Choroid plexus epithelial cell (primary cell): ENCODE results near the gene OSMR.

ENCODE experiments used
- DNase-seq: peaks from one replicate; pipeline ENCODE4 v3.0.0-alpha.2; 2010; ENCODE audit warnings: low read depth
- H3K4me3 ChIP-seq: 2 replicates; pipeline ENCODE4 v1.5.1; 2011; ENCODE audit warnings: low read depth, mild to moderate bottlenecking, control low read depth, low read length, moderate library complexity
- TF ChIP-seq, protein P1 (sequence below): conservative IDR thresholded peaks from 2 replicates; pipeline ENCODE4 v1.5.1; 2011; ENCODE audit warnings: low read depth, mild to moderate bottlenecking, control low read depth, inconsistent platforms, low read length, moderate library complexity

Gene OSMR

DNA sequence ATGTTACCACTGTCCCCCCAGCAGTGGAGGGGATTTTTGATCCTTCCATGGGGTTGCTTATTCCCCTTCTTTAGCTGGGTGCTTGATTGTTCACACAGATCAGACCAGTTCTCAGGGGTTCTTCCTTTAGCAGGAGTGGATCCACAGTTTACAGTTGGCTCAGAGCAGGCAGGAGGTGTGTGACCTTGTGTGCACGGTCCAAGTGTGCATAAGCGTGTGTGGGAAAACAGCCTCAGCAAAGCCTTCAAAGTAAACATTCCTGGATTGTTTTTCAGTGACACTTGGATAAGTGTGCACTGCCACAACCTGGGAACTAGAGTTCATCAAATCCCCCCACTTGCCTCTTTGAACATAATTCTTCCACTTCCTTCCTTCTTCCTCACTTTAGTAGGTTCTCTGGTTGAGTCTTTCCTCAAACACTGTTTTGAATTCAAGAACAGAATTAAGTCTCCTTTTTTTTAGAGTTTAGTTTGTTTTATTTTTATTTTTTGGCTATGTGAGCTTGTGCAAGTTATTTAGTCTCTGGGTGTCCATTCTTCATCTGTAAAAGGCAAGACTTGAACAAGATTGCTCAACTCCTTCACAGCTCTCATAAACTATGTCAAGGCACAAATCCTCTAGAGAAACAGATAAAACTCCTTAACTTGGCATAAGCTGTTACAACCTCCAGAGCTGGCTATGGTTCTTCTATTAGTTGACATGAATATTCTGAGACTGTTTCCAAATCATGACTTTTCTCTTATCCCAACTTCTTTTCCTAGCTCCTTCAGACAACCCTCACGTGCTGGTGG, 78.0 kb downstream of the OSMR start:
- H3K4me3 ChIP-seq = no peak overlapping the region
- TF ChIP-seq, protein P1, sequence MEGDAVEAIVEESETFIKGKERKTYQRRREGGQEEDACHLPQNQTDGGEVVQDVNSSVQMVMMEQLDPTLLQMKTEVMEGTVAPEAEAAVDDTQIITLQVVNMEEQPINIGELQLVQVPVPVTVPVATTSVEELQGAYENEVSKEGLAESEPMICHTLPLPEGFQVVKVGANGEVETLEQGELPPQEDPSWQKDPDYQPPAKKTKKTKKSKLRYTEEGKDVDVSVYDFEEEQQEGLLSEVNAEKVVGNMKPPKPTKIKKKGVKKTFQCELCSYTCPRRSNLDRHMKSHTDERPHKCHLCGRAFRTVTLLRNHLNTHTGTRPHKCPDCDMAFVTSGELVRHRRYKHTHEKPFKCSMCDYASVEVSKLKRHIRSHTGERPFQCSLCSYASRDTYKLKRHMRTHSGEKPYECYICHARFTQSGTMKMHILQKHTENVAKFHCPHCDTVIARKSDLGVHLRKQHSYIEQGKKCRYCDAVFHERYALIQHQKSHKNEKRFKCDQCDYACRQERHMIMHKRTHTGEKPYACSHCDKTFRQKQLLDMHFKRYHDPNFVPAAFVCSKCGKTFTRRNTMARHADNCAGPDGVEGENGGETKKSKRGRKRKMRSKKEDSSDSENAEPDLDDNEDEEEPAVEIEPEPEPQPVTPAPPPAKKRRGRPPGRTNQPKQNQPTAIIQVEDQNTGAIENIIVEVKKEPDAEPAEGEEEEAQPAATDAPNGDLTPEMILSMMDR = no peak
- peak; percentile 72 for DNase-seq

DNA sequence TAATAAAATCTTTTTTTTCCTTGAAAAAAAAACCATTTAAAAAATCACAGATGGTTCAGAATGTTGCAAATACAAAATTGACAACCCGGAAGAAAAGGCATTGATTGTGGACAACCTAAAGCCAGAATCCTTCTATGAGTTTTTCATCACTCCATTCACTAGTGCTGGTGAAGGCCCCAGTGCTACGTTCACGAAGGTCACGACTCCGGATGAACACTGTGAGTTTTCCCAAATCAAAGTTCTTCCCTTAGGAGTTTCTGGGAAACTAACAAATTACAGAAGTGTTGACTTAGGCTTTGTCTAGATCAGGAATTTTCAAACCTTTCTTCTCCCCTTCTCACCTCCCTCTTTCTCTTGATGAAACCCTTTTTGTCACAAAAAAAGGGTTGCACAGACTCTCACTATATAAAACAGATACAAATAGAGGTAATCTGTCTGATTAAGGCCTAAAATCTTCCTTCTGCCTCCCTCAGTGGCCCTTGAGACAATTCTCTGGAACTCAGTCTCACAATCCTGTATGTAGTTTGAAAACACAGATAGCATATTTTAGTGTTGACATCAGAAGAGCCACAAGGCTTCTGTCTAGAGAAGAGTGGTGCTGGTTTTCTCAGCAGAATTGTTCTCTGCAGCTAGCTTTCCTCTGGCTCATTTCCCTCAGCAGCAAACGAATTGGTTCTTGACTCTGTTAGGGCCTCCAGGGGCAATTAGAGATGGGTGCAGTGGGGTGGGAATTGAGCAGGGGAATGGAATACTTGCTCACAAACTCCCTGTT, 79.5 kb downstream of the OSMR start:
- peak; percentile 86 for DNase-seq
- H3K4me3 ChIP-seq = no peak overlapping the region
- TF ChIP-seq, protein P1 = no peak

DNA sequence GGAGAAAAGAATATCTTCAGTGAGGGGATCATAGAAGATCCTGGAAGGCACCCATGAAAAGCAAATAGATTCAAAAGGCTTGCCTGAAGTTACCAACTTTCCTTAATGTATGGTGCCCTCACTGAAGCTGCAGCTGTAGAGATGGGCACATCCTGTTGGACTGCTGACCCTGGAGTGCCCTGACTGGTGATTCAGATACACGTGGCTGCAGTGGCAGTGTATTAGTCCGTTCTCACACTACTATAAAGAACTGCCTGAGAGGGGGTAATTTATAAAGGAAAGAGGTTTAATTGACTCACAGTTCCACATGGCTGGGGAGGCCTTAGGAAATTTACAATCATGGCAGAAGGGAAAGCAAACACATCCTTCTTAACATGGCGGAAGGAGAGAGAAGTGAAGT, 80.3 kb downstream of the OSMR start:
- no peak overlapping the region for H3K4me3 ChIP-seq
- peak; percentile 53 for DNase-seq
- TF ChIP-seq, protein P1 = no peak

DNA sequence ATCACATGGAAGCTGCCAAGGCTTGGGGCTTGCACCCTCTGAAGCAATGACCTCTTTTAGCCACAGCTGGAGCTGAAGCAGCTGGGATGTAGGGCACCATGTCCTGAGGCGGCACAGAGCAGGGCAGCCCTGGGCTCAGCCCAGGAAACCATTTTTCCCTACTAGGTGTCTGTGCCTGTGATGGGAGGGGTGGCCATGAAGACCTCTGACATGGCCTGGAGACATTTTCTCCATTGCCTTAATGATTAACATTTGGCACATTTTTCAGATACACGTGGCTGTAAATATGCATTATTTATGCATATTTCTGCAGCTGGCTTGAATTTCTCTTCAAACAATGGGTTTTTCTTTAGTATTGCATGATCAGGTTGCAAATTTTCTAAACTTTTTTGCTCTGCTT, 81.7 kb downstream of the OSMR start:
- no peak for DNase-seq
- H3K4me3 ChIP-seq = no peak overlapping the region
- TF ChIP-seq, protein P1 = no peak

DNA sequence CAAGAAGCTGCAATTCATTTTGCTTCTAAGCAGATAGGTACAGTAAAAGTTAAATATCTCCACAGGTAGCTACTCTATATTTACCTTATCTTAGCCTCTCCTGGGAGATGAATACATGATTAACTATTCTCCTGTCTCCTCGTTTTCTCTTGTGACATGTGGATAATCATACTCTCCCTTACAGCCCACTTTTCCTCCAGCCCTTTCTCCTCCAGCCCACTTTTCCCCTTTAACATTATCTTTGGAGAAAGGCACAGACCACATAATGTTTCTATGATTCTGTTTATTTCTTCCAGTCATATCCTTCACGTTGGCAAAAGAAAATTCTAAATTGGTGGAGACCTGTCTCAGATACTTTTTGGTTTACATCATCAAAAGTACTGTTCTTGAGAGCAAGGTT, 84.0 kb downstream of the OSMR start:
- no peak overlapping the region for H3K4me3 ChIP-seq
- TF ChIP-seq, protein P1 = no peak
- no peak for DNase-seq

DNA sequence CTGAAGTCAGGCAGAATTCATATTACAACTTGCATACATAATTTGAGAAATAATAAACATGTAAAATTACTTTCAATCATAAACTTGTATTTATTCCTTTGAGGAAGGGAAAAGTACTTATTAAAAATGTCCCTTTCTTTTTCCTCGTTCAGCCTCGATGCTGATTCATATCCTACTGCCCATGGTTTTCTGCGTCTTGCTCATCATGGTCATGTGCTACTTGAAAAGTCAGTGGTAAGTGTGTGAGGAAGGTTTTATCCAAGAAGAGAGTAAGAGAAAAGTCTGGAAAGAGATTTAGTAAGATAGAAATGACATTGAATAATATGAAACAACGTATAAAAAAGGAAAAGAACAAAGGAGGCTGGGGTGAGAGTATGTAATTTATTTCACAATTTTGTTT, 85.9 kb downstream of the OSMR start:
- DNase-seq = peak; percentile 42

More for the DNA sequence above, 85.9 kb downstream of the OSMR start:
- TF ChIP-seq, protein P1 = no peak
- H3K4me3 ChIP-seq = no peak overlapping the region
